NK-92 (cell line): ENCODE data around the gene MAGI1.

ENCODE experiments used
- DNase-seq: peaks from one replicate; lab custom pipeline; 2025; ENCODE audit not compliant: unreplicated experiment; lab: John Stamatoyannopoulos, UW

MAGI1 gene

GRCh38 chr3:65443739-65444446, 594.8 kb downstream of the MAGI1 start:
- no peak for DNase-seq

- DNase-seq = no peak
These were observed 599.0 kb downstream of the MAGI1 start for GRCh38 chr3:65439641-65440284.

GRCh38 chr3:65438612-65439011, 600.1 kb downstream of the MAGI1 start:
- no peak for DNase-seq

- no peak for DNase-seq
These were observed 600.6 kb downstream of the MAGI1 start for GRCh38 chr3:65438096-65438495.

GRCh38 chr3:65436580-65436979, 602.1 kb downstream of the MAGI1 start:
- DNase-seq = no peak

- DNase-seq = no peak
These were observed 605.2 kb downstream of the MAGI1 start for GRCh38 chr3:65433480-65433879.

GRCh38 chr3:65432388-65433003, 606.2 kb downstream of the MAGI1 start:
- DNase-seq = no peak

GRCh38 chr3:65425880-65426279, 612.8 kb downstream of the MAGI1 start:
- no peak for DNase-seq

- DNase-seq = no peak
These were observed 616.6 kb downstream of the MAGI1 start for GRCh38 chr3:65422154-65422553.

- no peak for DNase-seq
These were observed 619.5 kb downstream of the MAGI1 start for GRCh38 chr3:65419233-65419632.

GRCh38 chr3:65413891-65414290, 624.8 kb downstream of the MAGI1 start:
- no peak for DNase-seq

GRCh38 chr3:65412588-65412987, 626.1 kb downstream of the MAGI1 start:
- DNase-seq = no peak

- no peak for DNase-seq
These were observed 627.4 kb downstream of the MAGI1 start for GRCh38 chr3:65411367-65411766.

GRCh38 chr3:65409176-65409569, 629.5 kb downstream of the MAGI1 start:
- no peak for DNase-seq

GRCh38 chr3:65408531-65409175, 630.1 kb downstream of the MAGI1 start:
- no peak for DNase-seq

- no peak for DNase-seq
These were observed 632.2 kb downstream of the MAGI1 start for GRCh38 chr3:65406470-65406869.

- DNase-seq = no peak
These were observed 636.1 kb downstream of the MAGI1 start for GRCh38 chr3:65402597-65402996.

- no peak for DNase-seq
These were observed 637.1 kb downstream of the MAGI1 start for GRCh38 chr3:65401359-65402305.

- DNase-seq = no peak
These were observed 637.8 kb downstream of the MAGI1 start for GRCh38 chr3:65400899-65401298.

- no peak for DNase-seq
These were observed 639.8 kb downstream of the MAGI1 start for GRCh38 chr3:65398953-65399352.

GRCh38 chr3:65396078-65396477, 642.6 kb downstream of the MAGI1 start:
- no peak for DNase-seq
